Measurements from ENCODE around the gene STIM2. TPM values are rescaled to one million over a fixed set of nuclear protein-coding genes. Genes with fewer than 3 reads are reported as not detected.
"Not testable (repeated sequence)": the region's sequence is repeated elsewhere in the genome, so short reads cannot be mapped to it uniquely, and the experiment has no call there.

STIM2 gene
- total RNA-seq, 1 experiment from 2014 or later = 30.2 TPM

- ChIA-PET CTCF (no interaction called here), POLR2A (ENCODE audit: unreplicated experiment) (no interaction called here)
- Histone ChIP-seq H3K9me2 (ENCODE audit: insufficient read depth) (no peaks in the 10 kb centered on the region), H3K4me3 (no peak overlapping the region), H2AFZ (no peak overlapping the region), H3K79me2 (ENCODE audit: low read depth) (no peaks in the 10 kb centered on the region), H3K4me1 (replicated peaks; ENCODE audit: insufficient read depth) (no peaks in the 10 kb centered on the region), H3K36me3 (ENCODE audit: low read depth) (no peaks in the 10 kb centered on the region), H3K27me3 (ENCODE audit: insufficient read depth, low read depth) (no peaks in the 10 kb centered on the region), H3K4me2 (no peak overlapping the region), H4K20me1 (ENCODE audit: insufficient read depth) (no peaks in the 10 kb centered on the region), H3K27ac (no peak overlapping the region), H3K9me3 (ENCODE audit: insufficient read depth, low read depth) (no peaks in the 10 kb centered on the region), H3F3A (ENCODE audit: insufficient read depth, low read depth) (no peaks in the 10 kb centered on the region)
- no peak for DNase-seq
- intact Hi-C loops (cut with micrococcal nuclease; ENCODE audit: unreplicated experiment) = no loop called here
- no TSS peak for BruUV-seq (replicated peaks)
- TF ChIP-seq EZH2 (IDR thresholded peaks at IDR 0.05; ENCODE audit: low read depth) (no peak), CTCF (conservative IDR thresholded peaks at IDR 0.05) (no peak)
Measured at GRCh38 chr4:26821031-26821430, 39.6 kb upstream of the STIM2 start.

GRCh38 chr4:26821677-26822503 is 38.8 kb upstream of the STIM2 start:
- DNase-seq = no peak
- no peaks in the 10 kb centered on the region for H3K9me3 ChIP-seq (ENCODE audit: insufficient read depth, low read depth)
- H4K20me1 ChIP-seq (ENCODE audit: insufficient read depth) = no peaks in the 10 kb centered on the region
- no peak overlapping the region for H3K4me3 ChIP-seq
- H3F3A ChIP-seq (ENCODE audit: insufficient read depth, low read depth) = no peaks in the 10 kb centered on the region
- no peaks in the 10 kb centered on the region for H3K79me2 ChIP-seq (ENCODE audit: low read depth)
- intact Hi-C loops (cut with micrococcal nuclease; ENCODE audit: unreplicated experiment) = no loop called here
- H3K9me2 ChIP-seq (ENCODE audit: insufficient read depth) = no peaks in the 10 kb centered on the region
- CTCF ChIA-PET = no interaction called here
- no peak for TF ChIP-seq EZH2 (IDR thresholded peaks at IDR 0.05; ENCODE audit: low read depth)
- no peak for TF ChIP-seq CTCF (conservative IDR thresholded peaks at IDR 0.05)
- H2AFZ ChIP-seq = no peak overlapping the region
- H3K4me1 ChIP-seq (replicated peaks; ENCODE audit: insufficient read depth) = no peaks in the 10 kb centered on the region
- no peaks in the 10 kb centered on the region for H3K27me3 ChIP-seq (ENCODE audit: insufficient read depth, low read depth)
- H3K27ac ChIP-seq = no peak overlapping the region
- no peak overlapping the region for H3K4me2 ChIP-seq
- H3K36me3 ChIP-seq (ENCODE audit: low read depth) = no peaks in the 10 kb centered on the region
- POLR2A ChIA-PET (ENCODE audit: unreplicated experiment) = no interaction called here
- no TSS peak for BruUV-seq (replicated peaks)

- no peak overlapping the region for H3K4me2 ChIP-seq
- no peaks in the 10 kb centered on the region for H3K27me3 ChIP-seq (ENCODE audit: insufficient read depth, low read depth)
- TF ChIP-seq EZH2 (IDR thresholded peaks at IDR 0.05; ENCODE audit: low read depth) = no peak
- no peaks in the 10 kb centered on the region for H3K36me3 ChIP-seq (ENCODE audit: low read depth)
- no peak overlapping the region for H3K27ac ChIP-seq
- H3K79me2 ChIP-seq (ENCODE audit: low read depth) = no peaks in the 10 kb centered on the region
- no peak for DNase-seq
- H2AFZ ChIP-seq = no peak overlapping the region
- H3K9me2 ChIP-seq (ENCODE audit: insufficient read depth) = no peaks in the 10 kb centered on the region
- no peaks in the 10 kb centered on the region for H3F3A ChIP-seq (ENCODE audit: insufficient read depth, low read depth)
- no TSS peak for BruUV-seq (replicated peaks)
- POLR2A ChIA-PET (ENCODE audit: unreplicated experiment) = no interaction called here
- CTCF ChIA-PET = no interaction called here
- intact Hi-C loops (cut with micrococcal nuclease; ENCODE audit: unreplicated experiment) = no loop called here
- H3K4me3 ChIP-seq = no peak overlapping the region
- H4K20me1 ChIP-seq (ENCODE audit: insufficient read depth) = no peaks in the 10 kb centered on the region
- H3K9me3 ChIP-seq (ENCODE audit: insufficient read depth, low read depth) = no peaks in the 10 kb centered on the region
- H3K4me1 ChIP-seq (replicated peaks; ENCODE audit: insufficient read depth) = no peaks in the 10 kb centered on the region
Measured at GRCh38 chr4:26822546-26822945, 38.1 kb upstream of the STIM2 start.

GRCh38 chr4:26822974-26823373 is 37.7 kb upstream of the STIM2 start:
- H3K9me2 ChIP-seq (ENCODE audit: insufficient read depth); H4K20me1 ChIP-seq (ENCODE audit: insufficient read depth); H3K9me3 ChIP-seq (ENCODE audit: insufficient read depth, low read depth); intact Hi-C loops (cut with micrococcal nuclease; ENCODE audit: unreplicated experiment); H3F3A ChIP-seq (ENCODE audit: insufficient read depth, low read depth); H3K27ac ChIP-seq; POLR2A ChIA-PET (ENCODE audit: unreplicated experiment); H3K36me3 ChIP-seq (ENCODE audit: low read depth); DNase-seq; H2AFZ ChIP-seq; H3K4me1 ChIP-seq (replicated peaks; ENCODE audit: insufficient read depth); CTCF ChIA-PET; H3K4me3 ChIP-seq; BruUV-seq (replicated peaks); H3K27me3 ChIP-seq (ENCODE audit: insufficient read depth, low read depth); H3K4me2 ChIP-seq; H3K79me2 ChIP-seq (ENCODE audit: low read depth): not testable (repeated sequence)

Data from PC-9 (cell line).